Mammary epithelial cell (primary cell): ENCODE results near the gene AGPS.

ENCODE experiments used
- CTCF ChIP-seq, 2 donors: IDR thresholded peaks in 1 of 2; conservative IDR thresholded peaks in 1 of 2; 2 replicates each; pipeline ENCODE4 v1.5.1; 2011 to 2012; ENCODE audit warnings: inconsistent platforms in 2 of 2, low read length in 2 of 2, mild to moderate bottlenecking in 2 of 2, control low read depth in 1 of 2, low read depth in 1 of 2; ENCODE audit not compliant: insufficient read depth in 1 of 2; ENCODE audit errors: extremely low read depth in 1 of 2
- EZH2 ChIP-seq: IDR thresholded peaks from 2 replicates; pipeline ENCODE4 v1.6.1; 2012; ENCODE audit warnings: low read length, inconsistent platforms, borderline replicate concordance

- TF ChIP-seq CTCF (conservative IDR thresholded peaks at IDR 0.05 in 1 of 2, IDR thresholded peaks at IDR 0.05 in 1 of 2; ENCODE audit: extremely low read depth in 1 of 2, insufficient read depth in 1 of 2, low read depth in 1 of 2, low read length in 2 of 2) = no peak
- no peak for TF ChIP-seq EZH2
Observed at GRCh38 chr2:177548636-177549035, 156.1 kb downstream of the AGPS start.
